HepG2 (cell line): ENCODE results near the gene ATG7. TPM values are rescaled to one million over a fixed set of nuclear protein-coding genes. Genes with fewer than 3 reads are reported as not detected.

Source experiments
- AKAP8 ChIP-seq: sonication (generic); formaldehyde crosslinking; IDR thresholded peaks from 2 replicates; pipeline ENCODE4 v1.5.1; 2020; ENCODE audit warnings: mild to moderate bottlenecking, missing genetic modification reagents
- ASH2L ChIP-seq: fragments of 300-600, 200-600 bp; sonication (generic); IDR thresholded peaks from 2 replicates; pipeline ENCODE4 v1.7.0; 2017; ENCODE audit warnings: low read depth, mild to moderate bottlenecking, moderate library complexity, mixed read lengths, low read length; ENCODE audit not compliant: insufficient read length
- GRHL1 ChIP-seq: sonication (generic); formaldehyde crosslinking; conservative IDR thresholded peaks from 2 replicates; pipeline ENCODE4 v1.8.0; 2022; ENCODE audit warnings: missing genetic modification reagents
- ISL2 ChIP-seq: sonication (generic); formaldehyde crosslinking; IDR thresholded peaks from 2 replicates; pipeline ENCODE4 v1.5.0; 2020; ENCODE audit warnings: missing genetic modification reagents
- MEIS2 ChIP-seq: sonication (generic); formaldehyde crosslinking; IDR thresholded peaks from 2 replicates; pipeline ENCODE4 v1.9.0; 2021; ENCODE audit warnings: mild to moderate bottlenecking, missing genetic modification reagents
- NFKBIZ ChIP-seq: IDR thresholded peaks from 2 replicates; pipeline ENCODE4 v1.6.1; 2018; ENCODE audit warnings: missing genetic modification reagents, missing compliant biosample characterization
- PCBP2 ChIP-seq: fragments of 200-400 bp; formaldehyde crosslinking; optimal IDR thresholded peaks from 2 replicates; pipeline ENCODE3; 2018; ENCODE audit warnings: low read length, low read depth; ENCODE audit not compliant: poor library complexity, severe bottlenecking
- RAD21 ChIP-seq: fragments of 450-650 bp; formaldehyde crosslinking; IDR thresholded peaks from 2 replicates; pipeline ENCODE4 v1.5.0; 2020; ENCODE audit warnings: mild to moderate bottlenecking
- SALL1 ChIP-seq: sonication (generic); formaldehyde crosslinking; IDR thresholded peaks from 2 replicates; pipeline ENCODE4 v1.8.0; 2022; ENCODE audit warnings: mild to moderate bottlenecking, missing genetic modification reagents
- SALL2 ChIP-seq: sonication (generic); formaldehyde crosslinking; IDR thresholded peaks from 2 replicates; pipeline ENCODE4 v1.8.1; 2023; ENCODE audit warnings: mild to moderate bottlenecking, missing genetic modification reagents, inconsistent platforms
- SMAD9 ChIP-seq: sonication (generic); formaldehyde crosslinking; IDR thresholded peaks from 2 replicates; pipeline ENCODE4 v1.5.1; 2020; ENCODE audit warnings: mild to moderate bottlenecking, missing genetic modification reagents
- SMARCC2 ChIP-seq: fragments of 450-650 bp; IDR thresholded peaks from 2 replicates; pipeline ENCODE4 v1.6.1; 2017; ENCODE audit warnings: antibody characterized with exemption, mild to moderate bottlenecking
- SP2 ChIP-seq: sonication (generic); formaldehyde crosslinking; IDR thresholded peaks from 2 replicates; pipeline ENCODE4 v1.5.1; 2020; ENCODE audit warnings: mild to moderate bottlenecking, missing genetic modification reagents
- SUZ12 ChIP-seq: fragments of 150-350 bp; IDR thresholded peaks from 2 replicates; pipeline ENCODE4 v1.6.1; 2014; ENCODE audit warnings: low read depth, low read length
- TAF15 ChIP-seq: fragments of 200-400 bp; formaldehyde crosslinking; IDR thresholded peaks from one replicate; pipeline ENCODE4 v1.6.1; 2018; ENCODE audit warnings: mild to moderate bottlenecking, low read depth, low read length; ENCODE audit not compliant: poor library complexity, severe bottlenecking
- ZBTB33 ChIP-seq: sonication (generic); formaldehyde crosslinking; IDR thresholded peaks from 2 replicates; pipeline ENCODE4 v1.4.0; 2020; ENCODE audit warnings: missing genetic modification reagents
- ZFP37 ChIP-seq: sonication (generic); formaldehyde crosslinking; IDR thresholded peaks from 2 replicates; pipeline ENCODE4 v1.4.0; 2020; ENCODE audit warnings: missing genetic modification reagents, borderline replicate concordance
- ZFP91 ChIP-seq: sonication (generic); formaldehyde crosslinking; IDR thresholded peaks from 2 replicates; pipeline ENCODE4 v1.9.0; 2022; ENCODE audit warnings: missing genetic modification reagents, mild to moderate bottlenecking, borderline replicate concordance
- ZNF230 ChIP-seq: sonication (generic); formaldehyde crosslinking; IDR thresholded peaks from 2 replicates; pipeline ENCODE4 v1.4.0; 2020; ENCODE audit warnings: mild to moderate bottlenecking, missing genetic modification reagents
- ZNF382 ChIP-seq: sonication (generic); formaldehyde crosslinking; IDR thresholded peaks from 2 replicates; pipeline ENCODE4 v1.5.0; 2020; ENCODE audit warnings: missing genetic modification reagents, mild to moderate bottlenecking, borderline replicate concordance
- ZNF430 ChIP-seq: sonication (generic); formaldehyde crosslinking; IDR thresholded peaks from 2 replicates; pipeline ENCODE4 v1.9.0; 2021; ENCODE audit warnings: mild to moderate bottlenecking, missing genetic modification reagents
- ZNF468 ChIP-seq: sonication (generic); formaldehyde crosslinking; IDR thresholded peaks from 2 replicates; pipeline ENCODE4 v1.8.0; 2022; ENCODE audit warnings: mild to moderate bottlenecking, moderate library complexity, missing genetic modification reagents
- ZNF598 ChIP-seq: sonication (generic); formaldehyde crosslinking; IDR thresholded peaks from 2 replicates; pipeline ENCODE4 v1.5.1; 2020; ENCODE audit warnings: mild to moderate bottlenecking, missing genetic modification reagents, borderline replicate concordance
- ZNF670 ChIP-seq: sonication (generic); formaldehyde crosslinking; IDR thresholded peaks from 2 replicates; pipeline ENCODE4 v1.8.0; 2022; ENCODE audit warnings: mild to moderate bottlenecking, missing genetic modification reagents, borderline replicate concordance
- ZNF891 ChIP-seq: sonication (generic); formaldehyde crosslinking; IDR thresholded peaks from 2 replicates; pipeline ENCODE4 v1.5.0; 2020; ENCODE audit warnings: mild to moderate bottlenecking, missing genetic modification reagents
- ZSCAN20 ChIP-seq: sonication (generic); formaldehyde crosslinking; IDR thresholded peaks from 2 replicates; pipeline ENCODE4 v1.4.0; 2020; ENCODE audit warnings: missing genetic modification reagents, mild to moderate bottlenecking, borderline replicate concordance
- polyA plus RNA-seq, 8 experiments: library from polyadenylated mRNA; depleted of rRNA in 3 of 8; stranded (reverse) in 7 of 8; unstranded in 1 of 8; fragments of >200 nt; fragmentation: Illumina TruSeq in 4 of 8; extraction: Trizol in 4 of 8; gene quantifications; 2 replicates each; pipeline versions ENCODE4 v1.2.1 to v1.2.3, GENCODE V29; 2011 to 2016; ENCODE audit warnings: low read depth in 4 of 8, missing spikeins in 1 of 8, mixed read lengths in 1 of 8; ENCODE audit not compliant: insufficient read depth in 1 of 8
- total RNA-seq, 5 experiments: library from RNA; depleted of rRNA; stranded (reverse); fragments of >200 nt; fragmentation: Illumina TruSeq; extraction: Trizol; gene quantifications; 2 replicates each; pipeline ENCODE4 v1.2.3, GENCODE V29; 2016; ENCODE audit warnings: low read depth in 1 of 5

ATG7 gene
- total and polyA plus RNA-seq, 2 of the 13 experiments (the other 11 are each of a cell fraction or from before 2014, with no cell fraction given) = 7.8 to 22.1 TPM

GRCh38 chr3:11593318-11594034 lies 321.3 kb downstream of the ATG7 start (continued):
- TF ChIP-seq ZBTB33 = no peak
- TF ChIP-seq PCBP2 = no peak
- no peak for TF ChIP-seq SP2 (CRISPR knock-in tag)
- TF ChIP-seq SMARCC2 = no peak
- 0 out of 2 replicates have a peak, but pooled peaks have one; percentile 16 for TF ChIP-seq ZFP91 (CRISPR knock-in tag)
- no peak for TF ChIP-seq MEIS2 (CRISPR knock-in tag)
- TF ChIP-seq SALL1 = peak; percentile 59; the same call in 1 of the 2 replicates
- TF ChIP-seq TAF15 = no peak
- TF ChIP-seq ASH2L = no peak
- no peak for TF ChIP-seq ZNF891
- no peak for TF ChIP-seq ZFP37 (CRISPR knock-in tag)
- TF ChIP-seq ZNF670 (CRISPR knock-in tag) = no peak
- TF ChIP-seq ZNF598 (CRISPR knock-in tag) = no peak
- TF ChIP-seq SALL2 (CRISPR knock-in tag) = no peak
- no peak for TF ChIP-seq ZNF468 (CRISPR knock-in tag)
- TF ChIP-seq ZSCAN20 = no peak
- no peak for TF ChIP-seq ZNF430
- no peak for TF ChIP-seq SUZ12
- no peak for TF ChIP-seq RAD21 (CRISPR knock-in tag)
- no peak for TF ChIP-seq ZNF382
- TF ChIP-seq ZNF230 (CRISPR knock-in tag) = no peak
- no peak for TF ChIP-seq NFKBIZ (CRISPR knock-in tag)
- TF ChIP-seq ISL2 = peak; percentile 34; the same call in 1 of the 2 replicates
- TF ChIP-seq SMAD9 = no peak
- no peak for TF ChIP-seq GRHL1 (CRISPR knock-in tag)
- TF ChIP-seq AKAP8 (CRISPR knock-in tag) = no peak
